Large intestine (tissue), 3 donors: Measurements from ENCODE around the gene PLCH2. TPM values are rescaled to one million over a fixed set of nuclear protein-coding genes. Genes with fewer than 3 reads are reported as not detected.

Source experiments
- DNase-seq, 2 donors: peaks; one replicate each; pipeline versions ENCODE4 v3.0.0 to v3.0.0-alpha.2; 2013
- H3K27ac ChIP-seq: one replicate; pipeline ENCODE4 v1.5.1; 2013; ENCODE audit warnings: low read length
- H3K27me3 ChIP-seq: 2 replicates; pipeline ENCODE4 v1.6.1; 2013; ENCODE audit warnings: low read length; ENCODE audit not compliant: control insufficient read depth, insufficient read depth
- H3K36me3 ChIP-seq: 2 replicates; pipeline ENCODE4 v1.6.1; 2013; ENCODE audit warnings: low read length; ENCODE audit not compliant: control insufficient read depth, insufficient read depth
- H3K4me1 ChIP-seq: one replicate; pipeline ENCODE4 v1.6.1; 2013; ENCODE audit warnings: low read length; ENCODE audit not compliant: control insufficient read depth, insufficient read depth
- H3K4me3 ChIP-seq: one replicate; pipeline ENCODE4 v1.5.1; 2013; ENCODE audit warnings: low read length
- H3K9me3 ChIP-seq: one replicate; pipeline ENCODE4 v1.6.1; 2013; ENCODE audit warnings: mild to moderate bottlenecking, low read depth, low read length, moderate library complexity; ENCODE audit not compliant: control insufficient read depth
- WGBS: methylation state at CpG from one replicate; pipeline ENCODE4 v1.1.5; 2013; ENCODE audit warnings: low lambda C conversion rate; ENCODE audit not compliant: insufficient coverage; 5-methylcytosine and 5-hydroxymethylcytosine counted together
- polyA plus RNA-seq: library from polyadenylated mRNA; unstranded; fragments of 120-200 nt; gene quantifications from one replicate; pipeline ENCODE4 v1.2.1, GENCODE V29; 2013

Gene PLCH2
- polyA plus RNA-seq, 1 donor: 5.0 TPM

- Histone ChIP-seq H3K27ac (no peak overlapping the region), H3K27me3 (peaks cover 24% of the 10 kb centered on the region), H3K36me3 (no peaks in the 10 kb centered on the region), H3K4me1 (peaks cover 2% of the 10 kb centered on the region), H3K4me3 (no peak overlapping the region), H3K9me3 (no peaks in the 10 kb centered on the region)
- DNase-seq: no peak
- no CpG with 5 or more reads among the region's 8 CpGs for WGBS
These were observed 15.9 kb upstream of the PLCH2 start for GRCh38 chr1:2460203-2460602.

DNA sequence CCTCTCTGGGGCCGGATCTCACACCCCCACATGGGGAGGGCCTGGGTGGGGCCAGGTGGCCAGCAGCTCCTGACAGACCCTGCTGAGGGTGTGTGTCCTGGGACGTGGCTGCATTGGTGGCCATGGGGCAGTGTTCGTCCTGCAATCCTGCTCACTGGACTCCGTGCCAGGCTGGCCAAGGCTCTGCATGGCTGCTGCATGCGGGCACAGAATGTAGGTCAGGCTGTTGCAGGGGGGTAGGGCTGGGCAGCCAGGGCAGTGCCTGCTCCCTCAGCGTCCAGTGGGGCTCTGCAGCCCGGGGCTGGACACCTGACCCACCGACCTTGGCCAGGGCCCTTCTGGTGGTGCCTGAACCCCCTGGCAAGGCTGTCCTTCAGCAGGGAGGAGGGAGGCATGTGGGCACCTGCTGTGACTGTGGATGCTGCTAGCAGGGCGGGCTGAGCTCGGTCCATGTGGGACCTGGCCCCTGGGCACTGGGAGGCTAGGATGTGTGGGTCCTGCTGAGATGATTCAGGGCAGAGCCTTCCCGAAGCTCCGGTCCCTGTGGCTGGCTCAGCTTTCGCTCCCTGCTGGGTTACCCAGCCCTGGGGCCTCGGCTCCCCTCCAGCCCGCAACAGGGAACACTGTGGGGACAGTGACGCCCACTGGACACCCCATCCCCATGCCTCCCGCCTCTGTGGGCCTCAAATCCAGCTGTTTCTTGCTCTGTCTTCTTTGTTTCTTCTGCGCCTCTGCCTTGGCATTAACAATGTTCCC lies 14.9 kb upstream of the PLCH2 start:
- H3K27me3 ChIP-seq: peaks cover 24% of the 10 kb centered on the region

GRCh38 chr1:2462819-2463218 lies 13.3 kb upstream of the PLCH2 start:
- H3K4me1 ChIP-seq: peaks cover 2% of the 10 kb centered on the region
- WGBS: no CpG with 5 or more reads among the region's 15 CpGs
- H3K9me3 ChIP-seq: no peaks in the 10 kb centered on the region
- peaks cover 35% of the 10 kb centered on the region for H3K27me3 ChIP-seq
- H3K4me3 ChIP-seq: no peak overlapping the region
- H3K36me3 ChIP-seq: no peaks in the 10 kb centered on the region
- no peak for DNase-seq
- no peak overlapping the region for H3K27ac ChIP-seq

More for the DNA sequence above, 14.9 kb upstream of the PLCH2 start:
- H3K4me3 ChIP-seq: no peak overlapping the region
- no peaks in the 10 kb centered on the region for H3K36me3 ChIP-seq
- no peaks in the 10 kb centered on the region for H3K9me3 ChIP-seq
- peaks cover 2% of the 10 kb centered on the region for H3K4me1 ChIP-seq
- H3K27ac ChIP-seq: no peak overlapping the region
- WGBS: no CpG with 5 or more reads among the region's 18 CpGs
- DNase-seq: no peak

DNA sequence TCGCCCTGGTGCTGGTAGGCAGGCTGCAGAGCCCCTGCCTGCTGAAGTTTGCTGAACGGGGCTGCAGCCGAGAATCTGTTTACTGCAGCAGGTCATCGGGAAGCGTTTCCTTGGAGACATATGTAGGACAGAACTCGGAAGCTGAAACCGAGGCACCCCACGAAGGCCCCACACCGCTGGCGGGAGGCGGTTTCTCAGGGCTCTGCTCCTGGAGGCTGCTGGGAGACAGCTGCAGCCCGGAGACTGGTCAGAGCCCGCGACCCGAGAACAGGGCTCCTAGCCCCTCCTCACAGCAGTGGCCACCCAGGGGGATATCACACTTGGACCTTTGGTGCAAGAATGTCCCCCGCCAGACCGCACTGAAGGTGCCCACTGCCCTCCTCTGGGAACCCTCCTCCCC lies 12.7 kb upstream of the PLCH2 start:
- DNase-seq: peak; percentile 19 to 22
- Histone ChIP-seq H3K4me1 (peaks cover 2% of the 10 kb centered on the region), H3K9me3 (no peaks in the 10 kb centered on the region), H3K36me3 (no peaks in the 10 kb centered on the region), H3K27me3 (peaks cover 41% of the 10 kb centered on the region), H3K4me3 (no peak overlapping the region), H3K27ac (no peak overlapping the region)
- no CpG with 5 or more reads among the region's 17 CpGs for WGBS

GRCh38 chr1:2465371-2466269 lies 10.5 kb upstream of the PLCH2 start:
- H3K9me3 ChIP-seq: no peaks in the 10 kb centered on the region
- no peak for DNase-seq
- no peaks in the 10 kb centered on the region for H3K36me3 ChIP-seq
- H3K4me1 ChIP-seq: peaks cover 2% of the 10 kb centered on the region
- H3K27ac ChIP-seq: no peak overlapping the region
- WGBS: 20% methylated on average over 1 of the region's 33 CpGs
- peaks cover 47% of the 10 kb centered on the region for H3K27me3 ChIP-seq
- no peak overlapping the region for H3K4me3 ChIP-seq

DNA sequence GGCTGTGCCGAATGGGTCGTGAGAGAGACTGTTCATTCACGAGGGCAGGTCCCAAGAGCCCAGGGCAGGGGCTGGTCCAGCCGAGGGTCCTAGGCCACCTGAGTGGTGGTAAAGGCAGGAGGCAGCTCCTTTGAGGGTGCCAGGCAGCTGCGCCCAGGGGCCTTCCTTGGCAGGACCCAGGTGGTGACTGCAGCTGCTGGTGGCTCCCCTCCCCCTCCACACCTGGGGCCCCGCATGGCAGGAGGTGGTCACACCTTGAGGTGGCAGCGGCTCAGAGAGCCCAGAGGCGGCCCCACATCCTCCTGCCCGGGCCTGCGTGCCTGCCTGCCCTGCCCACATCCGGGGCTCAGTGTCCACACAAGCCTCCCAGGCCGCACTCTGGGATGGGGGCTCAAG lies 9.8 kb upstream of the PLCH2 start:
- WGBS: no CpG with 5 or more reads among the region's 12 CpGs
- peaks cover 47% of the 10 kb centered on the region for H3K27me3 ChIP-seq
- H3K4me3 ChIP-seq: no peak overlapping the region
- H3K27ac ChIP-seq: no peak overlapping the region
- peaks cover 2% of the 10 kb centered on the region for H3K4me1 ChIP-seq
- no peaks in the 10 kb centered on the region for H3K36me3 ChIP-seq
- H3K9me3 ChIP-seq: no peaks in the 10 kb centered on the region
- DNase-seq: no peak

DNA sequence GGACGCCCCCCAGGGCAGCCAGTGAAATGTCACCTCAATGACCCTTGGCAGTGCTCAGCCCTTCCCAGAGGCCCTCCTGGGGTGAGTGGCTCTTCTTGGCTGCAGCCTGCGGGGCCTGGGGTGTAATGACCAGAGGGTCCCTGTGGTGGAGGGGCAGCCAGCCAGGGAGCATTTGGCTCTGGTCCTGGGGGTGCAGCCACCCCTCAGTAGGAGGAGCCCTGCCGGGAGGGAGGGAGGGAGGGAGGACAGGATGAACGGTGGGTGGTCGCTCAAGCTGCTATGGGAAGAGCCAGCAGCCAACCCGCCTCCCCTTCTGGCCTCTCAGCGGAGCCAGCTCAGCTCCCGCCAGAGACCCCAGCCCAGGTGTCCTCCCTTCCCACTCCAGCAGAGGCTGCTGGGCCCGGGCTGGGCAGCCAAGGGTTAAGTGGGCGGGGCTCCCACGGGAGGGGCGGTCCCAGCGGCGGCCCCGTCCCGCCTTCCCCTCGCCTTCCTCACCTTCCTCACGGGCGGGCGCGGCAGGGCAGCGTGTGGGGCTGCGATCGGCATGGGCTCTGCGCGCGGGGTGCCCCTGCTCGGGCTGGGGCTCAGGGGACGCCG lies 9.0 kb upstream of the PLCH2 start:
- Histone ChIP-seq H3K27ac (no peak overlapping the region), H3K9me3 (no peaks in the 10 kb centered on the region), H3K36me3 (no peaks in the 10 kb centered on the region), H3K27me3 (peaks cover 47% of the 10 kb centered on the region), H3K4me1 (peaks cover 2% of the 10 kb centered on the region), H3K4me3 (no peak overlapping the region)
- no CpG with 5 or more reads among the region's 30 CpGs for WGBS
- no peak for DNase-seq

- no peak for DNase-seq
- no peaks in the 10 kb centered on the region for H3K36me3 ChIP-seq
- peaks cover 2% of the 10 kb centered on the region for H3K4me1 ChIP-seq
- no CpG with 5 or more reads among the region's 14 CpGs for WGBS
- H3K27ac ChIP-seq: no peak overlapping the region
- H3K4me3 ChIP-seq: no peak overlapping the region
- H3K9me3 ChIP-seq: no peaks in the 10 kb centered on the region
- peaks cover 42% of the 10 kb centered on the region for H3K27me3 ChIP-seq
These were observed 8.0 kb upstream of the PLCH2 start for GRCh38 chr1:2468041-2468472.

DNA sequence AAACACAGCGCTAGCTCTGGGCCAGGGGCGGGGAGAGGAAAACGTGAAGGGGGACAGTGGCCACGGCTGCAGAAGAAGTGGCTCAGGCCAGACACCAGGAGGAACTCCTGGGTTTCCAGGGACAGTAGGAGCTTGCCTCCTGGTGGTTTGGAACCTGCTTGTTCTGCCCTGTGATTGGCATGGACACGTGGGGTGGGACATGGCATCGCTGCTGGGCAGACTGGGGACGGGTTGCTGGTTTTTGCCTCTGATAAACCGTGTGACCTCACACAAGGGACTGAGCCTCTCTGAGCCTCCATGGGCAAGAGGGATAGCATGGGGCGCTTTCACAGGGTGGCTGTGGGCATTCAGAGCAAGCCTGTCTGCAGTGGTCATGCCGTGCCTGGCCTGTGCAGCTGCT lies 7.5 kb upstream of the PLCH2 start:
- Histone ChIP-seq H3K9me3 (no peaks in the 10 kb centered on the region), H3K36me3 (no peaks in the 10 kb centered on the region), H3K4me3 (no peak overlapping the region), H3K27me3 (peaks cover 37% of the 10 kb centered on the region), H3K4me1 (peaks cover 2% of the 10 kb centered on the region), H3K27ac (no peak overlapping the region)
- WGBS: no CpG with 5 or more reads among the region's 10 CpGs
- no peak for DNase-seq

GRCh38 chr1:2469103-2469940 lies 6.8 kb upstream of the PLCH2 start:
- Histone ChIP-seq H3K27me3 (peaks cover 31% of the 10 kb centered on the region), H3K4me3 (no peak overlapping the region), H3K27ac (no peak overlapping the region), H3K9me3 (no peaks in the 10 kb centered on the region), H3K36me3 (no peaks in the 10 kb centered on the region), H3K4me1 (no peaks in the 10 kb centered on the region)
- DNase-seq: no peak
- no CpG with 5 or more reads among the region's 25 CpGs for WGBS
